Smooth muscle cell (in vitro differentiated cells): ENCODE results near the gene PRTFDC1. TPM values are rescaled to one million over a fixed set of nuclear protein-coding genes. Genes with fewer than 3 reads are reported as not detected.

Experiments used
- DNase-seq: peaks from one replicate; lab custom pipeline; 2025; ENCODE audit not compliant: unreplicated experiment; lab: John Stamatoyannopoulos, UW
- H2AFZ ChIP-seq: fragments of 200-600 bp; sonication (generic); 2 replicates; pipeline ENCODE4 v1.6.0; 2016; ENCODE audit warnings: antibody characterized with exemption, low read depth, mild to moderate bottlenecking
- H3F3A ChIP-seq: fragments of 200-600 bp; sonication (generic); 2 replicates; pipeline ENCODE4 v1.6.0; 2017; ENCODE audit warnings: antibody characterized with exemption, low read depth
- H3K27ac ChIP-seq: fragments of 200-600 bp; sonication (generic); 2 replicates; pipeline ENCODE4 v1.5.1; 2016; ENCODE audit warnings: low read depth, mild to moderate bottlenecking
- H3K27me3 ChIP-seq: fragments of 200-600 bp; sonication (generic); 2 replicates; pipeline ENCODE4 v1.6.1; 2016; ENCODE audit warnings: low read depth, mild to moderate bottlenecking
- H3K36me3 ChIP-seq: fragments of 200-600 bp; sonication (generic); 2 replicates; pipeline ENCODE4 v1.5.1; 2016; ENCODE audit warnings: low read depth
- H3K4me1 ChIP-seq: fragments of 200-600 bp; sonication (generic); 2 replicates; pipeline ENCODE4 v1.5.1; 2016; ENCODE audit warnings: low read depth
- H3K4me2 ChIP-seq: fragments of 200-600 bp; sonication (generic); 2 replicates; pipeline ENCODE4 v1.6.0; 2016; ENCODE audit warnings: mild to moderate bottlenecking
- H3K4me3 ChIP-seq: fragments of 200-600 bp; sonication (generic); 2 replicates; pipeline ENCODE4 v1.5.1; 2016; ENCODE audit warnings: mild to moderate bottlenecking
- H3K79me2 ChIP-seq: fragments of 200-600 bp; sonication (generic); 2 replicates; pipeline ENCODE4 v1.6.0; 2016; ENCODE audit warnings: low read depth, mild to moderate bottlenecking
- H3K9ac ChIP-seq: fragments of 200-600 bp; sonication (generic); 2 replicates; pipeline ENCODE4 v1.6.0; 2016; ENCODE audit warnings: low read depth
- H3K9me3 ChIP-seq: fragments of 200-600 bp; sonication (generic); replicated peaks from 2 replicates; pipeline ENCODE4 v1.5.1; 2016; ENCODE audit warnings: low read depth
- H4K20me1 ChIP-seq: fragments of 200-600 bp; sonication (generic); 2 replicates; pipeline ENCODE4 v1.6.0; 2016; ENCODE audit warnings: low read depth
- WGBS: methylation state at CpG from one replicate; pipeline ENCODE4 v1.1.7; 2016; ENCODE audit warnings: low lambda C conversion rate; 5-methylcytosine and 5-hydroxymethylcytosine counted together
- polyA plus RNA-seq: library from polyadenylated mRNA; unstranded; fragments of >200 nt; fragmentation: Nextera tagmentation; extraction: Ambion mirVana; gene quantifications from 2 replicates; pipeline ENCODE4 v1.2.1, GENCODE V29; 2016
- small RNA-seq: library from RNA; depleted of rRNA; stranded (forward); fragments of <200 nt; gene quantifications from one replicate; pipeline ENCODE3, GENCODE V24; 2014
- total RNA-seq: library from RNA; depleted of rRNA; stranded (reverse); fragments of >200 nt; gene quantifications from 2 replicates; pipeline ENCODE4 v1.2.3, GENCODE V29; 2014
- TF ChIP-seq, protein P1 (sequence below): fragments of 200-600 bp; sonication (generic); IDR thresholded peaks from 2 replicates; pipeline ENCODE4 v1.5.1; 2017; ENCODE audit warnings: borderline replicate concordance, mild to moderate bottlenecking, antibody characterized with exemption; ENCODE audit not compliant: insufficient read depth, poor library complexity, severe bottlenecking

PRTFDC1 gene
- total and polyA plus RNA-seq, 2 experiments from 2014 or later = 10.2 to 11.9 TPM

DNA sequence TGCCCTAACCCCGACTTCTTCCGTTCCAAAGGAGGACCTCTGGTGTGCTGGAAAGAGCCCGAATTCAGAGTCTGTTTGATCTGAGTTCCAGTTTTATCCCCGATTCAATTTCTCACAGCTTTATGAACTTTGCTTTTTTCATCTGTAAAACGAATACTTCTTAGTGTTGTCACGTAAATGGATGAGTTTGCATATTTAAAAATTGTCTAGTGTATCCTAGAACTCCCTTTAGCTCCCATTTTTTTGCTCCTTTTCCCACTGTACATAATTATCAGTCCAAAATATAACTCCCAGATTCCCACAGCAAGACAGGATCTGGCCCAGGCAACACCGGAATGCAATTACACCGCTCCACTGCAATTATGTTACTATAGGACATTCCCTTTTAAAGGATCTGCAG lies 148.0 kb downstream of the PRTFDC1 start:
- no peak for DNase-seq
- Histone ChIP-seq H2AFZ (no peak overlapping the region), H3K79me2 (no peaks in the 10 kb centered on the region), H3K4me1 (no peaks in the 10 kb centered on the region), H3K9ac (no peak overlapping the region), H3K4me2 (no peak overlapping the region), H3K36me3 (no peaks in the 10 kb centered on the region), H3F3A (no peaks in the 10 kb centered on the region), H3K4me3 (no peak overlapping the region), H4K20me1 (no peaks in the 10 kb centered on the region), H3K9me3 (no peaks in the 10 kb centered on the region), H3K27me3 (no peaks in the 10 kb centered on the region), H3K27ac (no peak overlapping the region)
- TF ChIP-seq, protein P1, sequence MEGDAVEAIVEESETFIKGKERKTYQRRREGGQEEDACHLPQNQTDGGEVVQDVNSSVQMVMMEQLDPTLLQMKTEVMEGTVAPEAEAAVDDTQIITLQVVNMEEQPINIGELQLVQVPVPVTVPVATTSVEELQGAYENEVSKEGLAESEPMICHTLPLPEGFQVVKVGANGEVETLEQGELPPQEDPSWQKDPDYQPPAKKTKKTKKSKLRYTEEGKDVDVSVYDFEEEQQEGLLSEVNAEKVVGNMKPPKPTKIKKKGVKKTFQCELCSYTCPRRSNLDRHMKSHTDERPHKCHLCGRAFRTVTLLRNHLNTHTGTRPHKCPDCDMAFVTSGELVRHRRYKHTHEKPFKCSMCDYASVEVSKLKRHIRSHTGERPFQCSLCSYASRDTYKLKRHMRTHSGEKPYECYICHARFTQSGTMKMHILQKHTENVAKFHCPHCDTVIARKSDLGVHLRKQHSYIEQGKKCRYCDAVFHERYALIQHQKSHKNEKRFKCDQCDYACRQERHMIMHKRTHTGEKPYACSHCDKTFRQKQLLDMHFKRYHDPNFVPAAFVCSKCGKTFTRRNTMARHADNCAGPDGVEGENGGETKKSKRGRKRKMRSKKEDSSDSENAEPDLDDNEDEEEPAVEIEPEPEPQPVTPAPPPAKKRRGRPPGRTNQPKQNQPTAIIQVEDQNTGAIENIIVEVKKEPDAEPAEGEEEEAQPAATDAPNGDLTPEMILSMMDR = no peak
- 93% methylated on average over 8 of the region's 8 CpGs for WGBS

DNA sequence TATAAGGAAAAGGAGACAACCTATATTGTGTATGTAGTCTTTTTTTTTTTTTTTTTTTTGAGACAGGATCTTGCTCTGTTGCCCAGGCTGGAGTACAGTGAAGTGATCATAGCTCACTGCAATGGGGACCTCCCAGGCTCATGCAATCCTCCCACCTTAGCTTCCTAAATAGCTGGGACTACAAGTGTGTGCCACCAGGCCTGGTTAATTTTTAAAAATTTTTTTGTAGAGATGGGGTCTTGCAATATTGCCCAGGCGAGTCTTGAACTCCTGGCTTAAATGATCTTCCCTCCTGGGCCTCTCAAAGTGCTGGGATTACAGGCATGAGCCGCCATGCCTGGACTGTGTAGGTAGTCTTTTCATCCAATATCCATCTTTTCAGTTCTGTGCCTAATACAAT lies 150.0 kb downstream of the PRTFDC1 start:
- Histone ChIP-seq H3K36me3 (no peaks in the 10 kb centered on the region), H3K4me1 (no peaks in the 10 kb centered on the region), H3K4me2 (no peak overlapping the region), H3K79me2 (no peaks in the 10 kb centered on the region), H2AFZ (no peak overlapping the region), H3K9ac (no peak overlapping the region), H3F3A (no peaks in the 10 kb centered on the region), H4K20me1 (no peaks in the 10 kb centered on the region), H3K4me3 (no peak overlapping the region), H3K27ac (no peak overlapping the region), H3K9me3 (no peaks in the 10 kb centered on the region), H3K27me3 (no peaks in the 10 kb centered on the region)
- DNase-seq = no peak
- TF ChIP-seq, protein P1 = no peak
- 96% methylated on average over 2 of the region's 2 CpGs for WGBS

DNA sequence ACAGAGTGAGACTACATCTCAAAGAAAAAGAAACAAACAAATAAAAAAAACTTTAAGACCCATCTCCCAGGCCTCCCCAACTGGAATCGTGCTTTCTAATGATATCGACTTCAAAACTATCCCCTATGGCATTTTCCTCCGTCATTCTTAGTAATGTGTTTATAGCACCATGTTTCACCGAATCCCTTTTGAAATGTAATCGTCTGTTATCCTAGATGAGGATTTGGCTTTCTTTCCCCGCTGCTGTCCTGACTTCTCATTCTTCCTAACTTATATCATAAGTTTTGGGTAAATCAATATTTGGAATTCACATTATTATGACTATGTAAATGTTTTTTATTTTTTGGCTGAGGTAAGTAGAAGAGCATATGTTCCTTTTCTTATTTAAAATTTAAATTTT lies 151.5 kb downstream of the PRTFDC1 start:
- no peaks in the 10 kb centered on the region for H3K4me1 ChIP-seq
- H3F3A ChIP-seq = no peaks in the 10 kb centered on the region
- H3K27ac ChIP-seq = no peak overlapping the region
- WGBS = 95% methylated on average over 6 of the region's 6 CpGs
- no peak overlapping the region for H3K4me3 ChIP-seq
- no peak overlapping the region for H2AFZ ChIP-seq
- H3K9ac ChIP-seq = no peak overlapping the region
- TF ChIP-seq, protein P1 = no peak
- DNase-seq = no peak
- no peaks in the 10 kb centered on the region for H3K36me3 ChIP-seq
- no peaks in the 10 kb centered on the region for H3K9me3 ChIP-seq
- no peak overlapping the region for H3K4me2 ChIP-seq
- no peaks in the 10 kb centered on the region for H3K27me3 ChIP-seq
- H3K79me2 ChIP-seq = no peaks in the 10 kb centered on the region
- no peaks in the 10 kb centered on the region for H4K20me1 ChIP-seq

Small RNA genes lying within 50 kb of the gene (small RNA-seq; reads per million reads assigned to genes)
- gene AL512598.1 (not detected), gene RN7SKP241 (not detected)

Other genes with a start within 250 kb of the PRTFDC1 start
- 59.1 and 66.0 TPM in 2 replicates for gene ARHGAP21, start 228.7 kb downstream of the PRTFDC1 start, total RNA-seq
- gene ARHGAP21, start 228.7 kb downstream of the PRTFDC1 start, polyA plus RNA-seq = 8.9 and 11.8 TPM in 2 replicates
- gene ENKUR, start 63.6 kb upstream of the PRTFDC1 start, total RNA-seq = 0.09 and 0.58 TPM in 2 replicates
- gene ENKUR, start 63.6 kb upstream of the PRTFDC1 start, polyA plus RNA-seq = 0.39 TPM in 1 of 2 replicates, not detected in the other
- 2.5 and 3.4 TPM in 2 replicates for gene THNSL1, start 64.0 kb upstream of the PRTFDC1 start, total RNA-seq
- 2.0 and 2.6 TPM in 2 replicates for gene THNSL1, start 64.0 kb upstream of the PRTFDC1 start, polyA plus RNA-seq
- gene GPR158, start 222.4 kb upstream of the PRTFDC1 start, total RNA-seq = 5.5 and 10.1 TPM in 2 replicates
- gene GPR158, start 222.4 kb upstream of the PRTFDC1 start, polyA plus RNA-seq = 1.5 and 1.8 TPM in 2 replicates